Gastroesophageal sphincter (tissue), 4 donors: ENCODE data around the gene KDSR. TPM values are rescaled to one million over a fixed set of nuclear protein-coding genes. Genes with fewer than 3 reads are reported as not detected.

Source experiments
- ATAC-seq: fragments of 150-250 bp; one replicate; pipeline ENCODE4 v1.9.1; 2016; ENCODE audit warnings: mild to moderate bottlenecking, moderate library complexity
- H3K27ac ChIP-seq, 4 donors: fragments of 200-600 bp; sonication (generic) in 3 of 4; 1 replicate in 3 of 4; 2 replicates in 1 of 4; pipeline ENCODE4 v1.5.1; 2016 to 2019
- H3K27me3 ChIP-seq: fragments of 200-600 bp; sonication (generic); one replicate; pipeline ENCODE4 v1.5.1; 2019
- H3K36me3 ChIP-seq, 2 donors: fragments of 200-600 bp; sonication (generic); one replicate each; pipeline ENCODE4 v1.5.1; 2019; ENCODE audit warnings: control low read depth in 1 of 2
- H3K4me1 ChIP-seq, 3 donors: fragments of 200-600 bp; sonication (generic); 1 replicate in 2 of 3; 2 replicates in 1 of 3; pipeline ENCODE4 v1.5.1; 2016 to 2019; ENCODE audit warnings: control low read depth in 2 of 3
- H3K4me3 ChIP-seq, 2 donors: fragments of 200-600 bp; sonication (generic); one replicate each; pipeline ENCODE4 v1.5.1; 2019; ENCODE audit warnings: mild to moderate bottlenecking in 1 of 2, moderate library complexity in 1 of 2
- H3K9me3 ChIP-seq, 3 donors: fragments of 200-600 bp; sonication (generic); one replicate each; pipeline ENCODE4 v1.5.1; 2017 to 2019; ENCODE audit warnings: control low read depth in 2 of 3
- CTCF ChIP-seq, 4 experiments: fragments of 200-600 bp in 2 of 4; fragments of 450-650 bp in 2 of 4; sonication (generic) in 1 of 4; IDR thresholded peaks; one replicate each; pipeline ENCODE4 v1.5.1; 2017 to 2019; ENCODE audit warnings: antibody characterized with exemption in 4 of 4, mild to moderate bottlenecking in 2 of 4, moderate library complexity in 2 of 4
- EP300 ChIP-seq: sonication (generic); formaldehyde crosslinking; IDR thresholded peaks from one replicate; pipeline ENCODE4 v1.6.1; 2017; ENCODE audit warnings: antibody characterized with exemption, mild to moderate bottlenecking
- POLR2A ChIP-seq, 2 donors: fragments of 450-650 bp; IDR thresholded peaks; one replicate each; pipeline ENCODE4 v1.6.1; 2017; ENCODE audit warnings: antibody characterized with exemption in 2 of 2, mild to moderate bottlenecking in 2 of 2, moderate library complexity in 1 of 2
- POLR2AphosphoS5 ChIP-seq: sonication (generic); formaldehyde crosslinking; IDR thresholded peaks from one replicate; pipeline ENCODE4 v1.6.1; 2017; ENCODE audit warnings: antibody characterized with exemption
- WGBS, 2 donors: methylation state at CpG; one replicate each; pipeline ENCODE4 v1.1.5; 2018; ENCODE audit warnings: low coverage in 1 of 2; 5-methylcytosine and 5-hydroxymethylcytosine counted together
- total RNA-seq, 4 donors: library from RNA; depleted of rRNA; stranded (reverse); fragments of >200 nt; gene quantifications; one replicate each; pipeline ENCODE4 v1.1.0, GENCODE V29; 2016

KDSR gene
- total RNA-seq, 4 donors from 2014 or later, result 36.9 to 67.3 (median 51.2) TPM

- Histone ChIP-seq H3K4me3 (peak within 1 kb of the TSS; percentile 57 to 92), H3K4me1 (peaks cover 0 to 53% (median 4%) of the 10 kb centered on the region in 3 donors), H3K36me3 (no peaks in the 10 kb centered on the region), H3K9me3 (no peaks in the 10 kb centered on the region), H3K27ac (peak within 1 kb of the TSS; percentile 67 to 93 (median 91)), H3K27me3 (no peaks in the 10 kb centered on the region)
- no peak for TF ChIP-seq EP300
- TF ChIP-seq POLR2A (IDR thresholded peaks at IDR 0.05), result peak; percentile 31 to 32
- peak in 1 of 4 experiments; percentile 18 for TF ChIP-seq CTCF (IDR thresholded peaks at IDR 0.05)
- TF ChIP-seq POLR2AphosphoS5, result peak; percentile 69
- 0% methylated on average over 1 to 17 of the region's 78 CpGs for WGBS, 2 donors
- ATAC-seq, result peak; percentile 45
Observed at GRCh38 chr18:63319383-63320122, 47.5 kb downstream of the KDSR start, which contains the start of gene BCL2. BCL2 (minus strand) TSS chr18:63319769.

- TF ChIP-seq CTCF (IDR thresholded peaks at IDR 0.05), result no peak
- no peak for TF ChIP-seq POLR2AphosphoS5
- no peak for TF ChIP-seq POLR2A (IDR thresholded peaks at IDR 0.05)
- no peak for TF ChIP-seq EP300
- no peaks in the 10 kb centered on the region for H3K36me3 ChIP-seq
- H3K9me3 ChIP-seq, result no peaks in the 10 kb centered on the region
- WGBS, 2 donors, result 1 to 4% methylated on average over 7 to 8 of the region's 8 CpGs
- H3K27me3 ChIP-seq, result no peaks in the 10 kb centered on the region
- ATAC-seq, result no peak
- H3K4me1 ChIP-seq, result peaks cover 0 to 58% (median 4%) of the 10 kb centered on the region in 3 donors
- H3K27ac ChIP-seq, result peak overlapping the region; percentile 67 to 93 (median 91)
- H3K4me3 ChIP-seq, result peak overlapping the region; percentile 57 to 92
Observed at GRCh38 chr18:63318889-63319382, 48.1 kb downstream of the KDSR start.

GRCh38 chr18:63317982-63318888, 48.8 kb downstream of the KDSR start:
- no peaks in the 10 kb centered on the region for H3K27me3 ChIP-seq
- peaks cover 0 to 65% (median 10%) of the 10 kb centered on the region in 3 donors for H3K4me1 ChIP-seq

DNA sequence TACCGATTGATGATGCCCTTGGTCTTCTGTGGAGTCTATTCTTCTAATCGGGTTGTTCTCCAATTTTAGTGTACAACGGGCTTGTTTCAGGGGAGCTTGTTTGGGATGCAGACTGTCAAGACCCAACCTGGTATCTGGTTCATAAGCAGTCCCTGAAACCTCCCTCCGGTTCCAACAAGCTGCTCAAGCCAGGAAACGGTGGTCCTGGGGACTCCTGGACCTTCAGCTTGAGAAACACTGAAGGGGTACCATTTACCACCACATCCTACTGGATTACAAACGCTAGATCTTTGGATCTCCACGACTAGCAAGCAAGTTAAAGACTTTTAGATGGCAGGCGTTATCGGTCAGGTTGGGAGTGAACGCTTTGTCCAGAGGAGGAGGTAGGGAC, 49.5 kb downstream of the KDSR start:
- Histone ChIP-seq H3K27me3 (no peaks in the 10 kb centered on the region), H3K9me3 (no peaks in the 10 kb centered on the region), H3K4me3 (peak overlapping the region; percentile 57 to 92), H3K36me3 (no peaks in the 10 kb centered on the region), H3K27ac (peak overlapping the region; percentile 8 to 93 (median 91)), H3K4me1 (peaks cover 0 to 68% (median 6%) of the 10 kb centered on the region in 3 donors)
- 58 to 68% methylated on average over 6 to 9 of the region's 10 CpGs for WGBS, 2 donors
- no peak for ATAC-seq
- TF ChIP-seq CTCF (IDR thresholded peaks at IDR 0.05) (no peak), POLR2AphosphoS5 (no peak), POLR2A (IDR thresholded peaks at IDR 0.05) (no peak), EP300 (no peak)

More at GRCh38 chr18:63317982-63318888, 48.8 kb downstream of the KDSR start:
- peak overlapping the region; percentile 8 to 93 (median 91) for H3K27ac ChIP-seq
- peak; percentile 27 for ATAC-seq
- WGBS, 2 donors, result 0 to 15% methylated on average over 8 to 13 of the region's 66 CpGs
- no peaks in the 10 kb centered on the region for H3K9me3 ChIP-seq
- TF ChIP-seq POLR2AphosphoS5 (peak; percentile 54), CTCF (IDR thresholded peaks at IDR 0.05) (peak; percentile 60 to 94 (median 78)), EP300 (no peak), POLR2A (IDR thresholded peaks at IDR 0.05) (peak in 1 of 2 donors; percentile 11)
- no peaks in the 10 kb centered on the region for H3K36me3 ChIP-seq
- peak overlapping the region; percentile 57 to 92 for H3K4me3 ChIP-seq
